Trophoblast cell (in vitro differentiated cells and primary cell): ENCODE data around the gene NHLRC1.

Experiments
- DNase-seq, 2 donors: peaks; one replicate each; pipeline ENCODE4 v3.0.0-alpha.2; 2016
- H2AFZ ChIP-seq: 2 replicates; pipeline ENCODE4 v1.6.1; 2013; ENCODE audit warnings: low read length, moderate library complexity, mild to moderate bottlenecking; ENCODE audit not compliant: insufficient read depth, poor library complexity
- H2AK5ac ChIP-seq: 2 replicates; pipeline ENCODE4 v1.6.1; 2013; ENCODE audit warnings: mild to moderate bottlenecking, low read length
- H2BK120ac ChIP-seq: 2 replicates; pipeline ENCODE4 v1.6.1; 2013; ENCODE audit warnings: low read length, mild to moderate bottlenecking, moderate library complexity; ENCODE audit not compliant: insufficient read depth, poor library complexity
- H2BK12ac ChIP-seq: 2 replicates; pipeline ENCODE4 v1.6.1; 2013; ENCODE audit warnings: mild to moderate bottlenecking, low read length, moderate library complexity
- H2BK5ac ChIP-seq: 2 replicates; pipeline ENCODE4 v1.6.1; 2013; ENCODE audit warnings: low read length, low read depth, moderate library complexity, mild to moderate bottlenecking; ENCODE audit not compliant: poor library complexity
- H3K14ac ChIP-seq: 2 replicates; pipeline ENCODE4 v1.6.1; 2013; ENCODE audit warnings: mild to moderate bottlenecking, low read length
- H3K18ac ChIP-seq: 2 replicates; pipeline ENCODE4 v1.6.1; 2013; ENCODE audit warnings: mild to moderate bottlenecking, low read length
- H3K23ac ChIP-seq: 2 replicates; pipeline ENCODE4 v1.6.1; 2013; ENCODE audit warnings: low read length
- H3K27ac ChIP-seq: 2 replicates; pipeline ENCODE4 v1.5.1; 2013; ENCODE audit warnings: low read depth, mild to moderate bottlenecking, inconsistent platforms, low read length, moderate library complexity
- H3K27me3 ChIP-seq: 2 replicates; pipeline ENCODE4 v1.6.1; 2013; ENCODE audit warnings: inconsistent platforms, mild to moderate bottlenecking, low read length, moderate library complexity; ENCODE audit not compliant: insufficient read depth
- H3K36me3 ChIP-seq, 2 experiments: 1 replicate in 1 of 2; 2 replicates in 1 of 2; pipeline ENCODE4 v1.6.1; 2013; ENCODE audit warnings: low read length in 2 of 2, mild to moderate bottlenecking in 2 of 2, moderate library complexity in 1 of 2; ENCODE audit not compliant: insufficient read depth in 2 of 2, control insufficient read depth in 1 of 2
- H3K4ac ChIP-seq: 2 replicates; pipeline ENCODE4 v1.6.1; 2013; ENCODE audit warnings: low read depth, mild to moderate bottlenecking, low read length, moderate library complexity
- H3K4me1 ChIP-seq, 2 experiments: 1 replicate in 1 of 2; 2 replicates in 1 of 2; pipeline ENCODE4 v1.6.1; 2013; ENCODE audit warnings: low read length in 2 of 2, mild to moderate bottlenecking in 2 of 2, moderate library complexity in 1 of 2; ENCODE audit not compliant: insufficient read depth in 2 of 2, control insufficient read depth in 1 of 2
- H3K4me2 ChIP-seq: 2 replicates; pipeline ENCODE4 v1.6.1; 2013; ENCODE audit warnings: inconsistent platforms, mild to moderate bottlenecking, low read length, moderate library complexity
- H3K4me3 ChIP-seq: 2 replicates; pipeline ENCODE4 v1.5.1; 2013; ENCODE audit warnings: mild to moderate bottlenecking, low read depth, low read length, inconsistent platforms
- H3K79me1 ChIP-seq: one replicate; pipeline ENCODE4 v1.6.1; 2013; ENCODE audit warnings: low read length
- H3K79me2 ChIP-seq: 2 replicates; pipeline ENCODE4 v1.6.1; 2013; ENCODE audit warnings: low read length, mild to moderate bottlenecking; ENCODE audit not compliant: control insufficient read depth, insufficient read depth, poor library complexity
- H3K9ac ChIP-seq: 2 replicates; pipeline ENCODE4 v1.6.1; 2013; ENCODE audit warnings: mild to moderate bottlenecking, low read length
- H3K9me3 ChIP-seq: 2 replicates; pipeline ENCODE4 v1.6.1; 2013; ENCODE audit warnings: low read depth, mild to moderate bottlenecking, control low read depth, inconsistent platforms, low read length; ENCODE audit not compliant: insufficient read depth
- H4K12ac ChIP-seq: 2 replicates; pipeline ENCODE4 v1.6.1; 2013; ENCODE audit warnings: low read depth, mild to moderate bottlenecking, low read length, moderate library complexity
- H4K8ac ChIP-seq: 2 replicates; pipeline ENCODE4 v1.6.1; 2013; ENCODE audit warnings: low read depth, mild to moderate bottlenecking, low read length, moderate library complexity
- H4K91ac ChIP-seq: one replicate; pipeline ENCODE4 v1.6.1; 2013; ENCODE audit warnings: low read depth, mild to moderate bottlenecking, low read length, moderate library complexity
- WGBS: extraction: QIAGEN DNeasy Blood & Tissue Kit; methylation state at CpG from one replicate; pipeline ENCODE4 v1.1.7; 2013; ENCODE audit warnings: missing lambda C conversion rate; ENCODE audit not compliant: insufficient read length, insufficient coverage; ENCODE audit errors: extremely low coverage; 5-methylcytosine and 5-hydroxymethylcytosine counted together

The NHLRC1 gene

DNA sequence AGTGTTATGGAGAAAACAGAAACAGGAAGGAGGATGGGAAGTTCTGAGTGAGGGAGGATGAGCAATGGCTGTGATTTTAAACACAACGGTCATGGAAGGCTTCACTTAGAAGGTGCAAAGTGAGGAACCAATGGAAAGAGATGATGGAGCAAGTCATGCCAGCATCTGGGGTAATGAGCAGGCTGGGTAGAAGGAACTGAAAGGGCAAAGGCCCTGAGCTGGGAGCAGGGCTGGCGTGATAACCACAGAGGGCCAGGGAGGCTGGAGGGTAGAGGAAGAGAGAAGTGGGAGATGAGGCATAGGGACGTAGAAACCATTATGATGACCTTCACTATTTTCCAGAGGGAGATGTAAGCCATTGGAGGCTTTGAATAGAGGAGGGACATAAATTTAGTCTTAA, 43.6 kb downstream of the NHLRC1 start:
- Histone ChIP-seq H2BK12ac (no peak overlapping the region), H3K23ac (no peak overlapping the region), H3K9me3 (no peaks in the 10 kb centered on the region), H3K4ac (no peak overlapping the region), H2AK5ac (no peak overlapping the region), H2BK120ac (no peak overlapping the region), H4K8ac (no peak overlapping the region), H3K79me1 (no peaks in the 10 kb centered on the region), H3K27me3 (no peaks in the 10 kb centered on the region), H3K36me3 (no peaks in the 10 kb centered on the region), H4K91ac (no peak overlapping the region), H3K4me3 (no peak overlapping the region), H4K12ac (no peak overlapping the region), H3K14ac (no peak overlapping the region), H3K79me2 (no peaks in the 10 kb centered on the region), H2AFZ (no peak overlapping the region), H3K4me2 (no peak overlapping the region), H3K18ac (no peak overlapping the region), H3K9ac (no peak overlapping the region), H3K4me1 (no peaks in the 10 kb centered on the region), H3K27ac (no peak overlapping the region), H2BK5ac (no peak overlapping the region)
- no peak for DNase-seq
- no CpG with 5 or more reads among the region's 3 CpGs for WGBS

DNA sequence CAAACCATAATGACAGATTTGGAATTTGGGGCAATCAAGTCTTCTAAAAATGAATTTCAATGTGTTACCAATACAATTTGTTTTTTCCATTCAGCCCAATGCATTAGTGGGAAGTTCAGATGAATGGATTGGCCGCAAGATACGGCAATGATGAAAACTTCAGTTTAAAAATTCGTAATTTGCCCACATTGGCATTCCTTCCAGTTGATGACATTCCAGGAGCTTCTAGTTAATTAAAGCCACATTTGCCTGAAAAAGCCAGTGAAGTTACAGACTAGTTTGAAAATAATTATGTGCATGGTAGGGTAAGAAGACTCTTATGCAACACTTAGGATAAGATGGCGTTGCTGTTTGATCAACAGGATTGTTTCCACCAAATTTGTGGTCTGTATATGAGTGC, 46.2 kb downstream of the NHLRC1 start:
- Histone ChIP-seq H3K27me3 (no peaks in the 10 kb centered on the region), H4K8ac (no peak overlapping the region), H3K9ac (no peak overlapping the region), H3K18ac (no peak overlapping the region), H2AFZ (no peak overlapping the region), H3K4me1 (no peaks in the 10 kb centered on the region), H4K12ac (no peak overlapping the region), H3K14ac (no peak overlapping the region), H2BK5ac (no peak overlapping the region), H3K4ac (no peak overlapping the region), H4K91ac (no peak overlapping the region), H3K79me2 (no peaks in the 10 kb centered on the region), H2AK5ac (no peak overlapping the region), H3K4me2 (no peak overlapping the region), H3K23ac (no peak overlapping the region), H3K27ac (no peak overlapping the region), H3K9me3 (no peaks in the 10 kb centered on the region), H3K36me3 (no peaks in the 10 kb centered on the region), H3K79me1 (no peaks in the 10 kb centered on the region), H2BK120ac (no peak overlapping the region), H3K4me3 (no peak overlapping the region), H2BK12ac (no peak overlapping the region)
- DNase-seq = no peak
- no CpG with 5 or more reads among the region's 4 CpGs for WGBS

DNA sequence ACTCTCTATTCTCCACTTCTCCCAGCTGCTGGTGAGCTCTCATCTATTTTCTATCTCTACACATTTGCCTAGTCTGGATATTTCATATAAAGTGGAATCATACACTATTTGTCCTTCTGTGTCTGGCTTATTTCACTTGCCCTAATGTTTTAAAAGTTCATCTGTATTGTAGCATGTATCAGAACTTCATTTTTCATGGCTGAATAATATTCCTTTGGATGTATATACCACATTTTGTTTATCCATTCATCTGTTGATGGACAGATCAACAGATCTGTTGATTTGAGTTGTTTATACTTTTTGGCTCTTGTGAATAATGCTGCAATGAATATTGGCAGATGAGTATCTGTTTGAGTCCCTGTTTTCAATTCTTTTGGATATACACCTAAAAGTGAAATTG, 49.6 kb downstream of the NHLRC1 start:
- H2BK5ac ChIP-seq = no peak overlapping the region
- no peaks in the 10 kb centered on the region for H3K9me3 ChIP-seq

DNA sequence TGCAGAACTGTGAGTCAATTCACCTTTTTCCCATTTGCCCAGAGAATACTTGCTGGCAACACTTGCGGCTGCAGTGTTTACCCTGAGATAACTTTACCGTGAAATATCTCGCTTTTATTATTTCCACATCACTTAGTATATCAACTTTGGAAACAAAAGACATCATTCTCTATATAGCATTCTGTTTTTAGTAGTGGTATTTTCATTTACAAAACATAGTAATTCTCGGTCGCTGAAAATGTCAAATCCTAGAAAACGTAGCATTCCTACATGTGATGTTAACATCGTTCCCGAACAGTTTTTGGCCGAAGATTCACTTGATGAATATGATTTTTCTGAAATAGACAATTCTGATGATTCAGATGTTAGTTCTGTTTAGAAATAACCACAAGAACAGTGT, 52.0 kb downstream of the NHLRC1 start:
- no peak overlapping the region for H3K14ac ChIP-seq
- H2BK5ac ChIP-seq = no peak overlapping the region
- H2BK120ac ChIP-seq = no peak overlapping the region
- no peaks in the 10 kb centered on the region for H3K27me3 ChIP-seq
- no peaks in the 10 kb centered on the region for H3K79me1 ChIP-seq
- H4K12ac ChIP-seq = no peak overlapping the region
- H4K8ac ChIP-seq = no peak overlapping the region
- no peak overlapping the region for H3K4me2 ChIP-seq
- no peak overlapping the region for H2AFZ ChIP-seq
- H3K4me3 ChIP-seq = no peak overlapping the region
- H3K79me2 ChIP-seq = no peaks in the 10 kb centered on the region
- no peak overlapping the region for H2BK12ac ChIP-seq
- H3K18ac ChIP-seq = no peak overlapping the region
- no peak overlapping the region for H4K91ac ChIP-seq
- H3K9me3 ChIP-seq = no peaks in the 10 kb centered on the region
- WGBS = no CpG with 5 or more reads among the region's 9 CpGs
- H3K23ac ChIP-seq = no peak overlapping the region
- peaks cover 0 to 3% of the 10 kb centered on the region in 2 experiments for H3K4me1 ChIP-seq
- no peak overlapping the region for H3K27ac ChIP-seq
- no peak overlapping the region for H2AK5ac ChIP-seq
- no peak for DNase-seq
- no peak overlapping the region for H3K4ac ChIP-seq
- H3K36me3 ChIP-seq = no peaks in the 10 kb centered on the region
- H3K9ac ChIP-seq = no peak overlapping the region

More for the DNA sequence above, 49.6 kb downstream of the NHLRC1 start:
- Histone ChIP-seq H3K4ac (no peak overlapping the region), H3K4me2 (no peak overlapping the region), H2AFZ (no peak overlapping the region), H4K91ac (no peak overlapping the region), H3K4me3 (no peak overlapping the region), H3K36me3 (no peaks in the 10 kb centered on the region), H3K79me2 (no peaks in the 10 kb centered on the region), H3K18ac (no peak overlapping the region), H4K8ac (no peak overlapping the region), H3K23ac (no peak overlapping the region), H3K27me3 (no peaks in the 10 kb centered on the region), H3K9ac (no peak overlapping the region), H4K12ac (no peak overlapping the region), H3K79me1 (no peaks in the 10 kb centered on the region), H3K4me1 (peaks cover 0 to 3% of the 10 kb centered on the region in 2 experiments), H3K14ac (no peak overlapping the region), H2BK12ac (no peak overlapping the region), H2BK120ac (no peak overlapping the region), H3K27ac (no peak overlapping the region), H2AK5ac (no peak overlapping the region)
- no peak for DNase-seq
